SH-SY5Y (cell line): ENCODE data around the gene MTFP1.

Experiments
- GATA2 ChIP-seq: IDR thresholded peaks from 2 replicates; pipeline ENCODE4 v1.6.1; 2011; ENCODE audit warnings: mild to moderate bottlenecking, low read depth, low read length
- GATA3 ChIP-seq: IDR thresholded peaks from 2 replicates; pipeline ENCODE4 v1.6.1; 2011; ENCODE audit warnings: low read depth, mild to moderate bottlenecking, low read length, moderate library complexity

The MTFP1 gene

DNA sequence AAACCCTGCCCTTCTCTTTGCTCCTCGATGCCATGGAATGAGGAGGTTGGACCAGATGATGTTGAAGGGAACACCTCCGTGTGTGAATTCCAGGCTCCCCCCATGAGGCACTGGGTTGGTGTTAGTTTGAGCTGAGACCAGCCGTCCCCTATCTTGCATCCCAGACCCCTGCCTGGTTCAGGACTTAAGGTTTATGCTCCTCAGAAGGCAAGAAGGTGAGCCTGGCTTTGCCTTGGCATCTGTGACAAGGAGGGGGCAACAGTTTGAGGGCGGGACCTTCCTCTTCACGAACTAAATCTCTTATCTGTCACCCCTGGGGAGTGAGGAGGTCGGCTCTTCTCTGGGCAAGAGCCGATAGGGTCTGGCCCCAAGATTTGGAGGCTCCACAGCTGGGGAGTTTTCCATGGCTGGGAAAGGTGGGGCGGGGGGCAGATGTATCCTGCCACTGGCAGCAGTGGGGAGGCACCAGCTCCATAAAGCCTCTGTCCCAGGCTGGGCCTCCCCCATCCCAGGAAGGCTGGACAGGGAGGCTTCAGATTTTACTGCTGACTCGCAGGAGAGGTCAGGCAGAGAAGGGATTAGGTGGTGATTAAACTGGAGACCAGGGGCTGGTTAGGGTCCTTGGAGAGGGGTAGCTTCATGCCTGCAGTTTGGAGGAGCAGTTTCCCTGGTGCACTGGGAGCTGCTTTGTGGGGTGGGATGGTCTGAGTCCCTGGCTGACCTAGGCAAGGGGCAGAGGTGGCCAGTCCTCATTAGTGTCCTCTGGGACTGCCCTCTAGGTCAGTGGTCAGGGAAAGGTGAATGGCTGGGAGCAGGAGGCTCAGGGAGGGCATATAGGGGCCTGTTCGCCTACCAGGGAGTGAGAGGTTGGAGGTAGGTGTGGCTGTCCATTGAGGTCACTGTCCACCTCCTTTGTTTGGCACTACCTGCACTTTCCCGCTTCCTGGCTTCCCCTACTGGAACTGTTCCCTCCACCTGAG lies 27.6 kb upstream of the MTFP1 start:
- no peak for TF ChIP-seq GATA3
- TF ChIP-seq GATA2: no peak

GRCh38 chr22:30398685-30399680 lies 26.6 kb upstream of the MTFP1 start:
- TF ChIP-seq GATA3 (no peak), GATA2 (no peak)

DNA sequence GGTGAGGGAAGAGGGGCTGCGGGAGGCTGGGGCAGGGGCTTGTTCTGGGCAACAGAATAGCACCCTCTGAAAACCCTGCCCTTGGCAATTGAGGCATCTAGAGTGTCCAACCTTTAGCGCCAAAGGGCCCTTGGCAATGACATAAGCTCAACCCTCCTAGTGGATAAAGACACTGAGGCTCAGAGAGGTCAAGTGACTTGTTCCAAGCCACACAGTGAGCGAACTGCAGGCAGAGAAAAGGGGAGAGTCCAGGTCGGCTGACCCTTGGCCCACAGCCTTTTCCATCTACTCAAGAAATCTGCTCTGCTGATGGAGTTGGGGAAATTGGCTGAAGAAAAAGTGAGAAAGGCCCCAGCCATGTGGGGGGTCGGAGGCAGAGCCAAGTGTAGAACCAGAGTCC lies 25.9 kb upstream of the MTFP1 start:
- TF ChIP-seq GATA2 (no peak), GATA3 (no peak)

DNA sequence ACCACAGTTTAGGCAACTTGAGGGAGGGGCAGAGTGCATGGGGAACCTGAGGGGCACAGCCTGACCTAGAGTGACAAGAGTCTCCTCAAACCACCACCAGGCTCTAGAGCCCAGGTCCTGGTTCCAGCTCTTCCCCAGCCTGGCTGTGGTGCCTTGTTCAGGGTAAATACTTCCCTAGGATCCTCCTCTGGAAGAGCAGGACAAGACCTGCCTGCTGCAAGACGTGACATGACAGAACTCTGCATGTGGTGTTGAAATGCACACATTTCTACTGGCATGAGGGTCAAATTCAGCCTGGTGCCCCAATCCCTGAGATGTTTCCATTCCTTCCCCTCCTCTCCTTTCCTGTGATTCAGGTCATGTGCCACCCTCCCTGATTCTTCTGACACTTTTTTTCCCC lies 25.4 kb upstream of the MTFP1 start:
- TF ChIP-seq GATA3: no peak
- no peak for TF ChIP-seq GATA2

GRCh38 chr22:30402028-30402765 lies 23.4 kb upstream of the MTFP1 start:
- TF ChIP-seq GATA3 (no peak), GATA2 (no peak)

DNA sequence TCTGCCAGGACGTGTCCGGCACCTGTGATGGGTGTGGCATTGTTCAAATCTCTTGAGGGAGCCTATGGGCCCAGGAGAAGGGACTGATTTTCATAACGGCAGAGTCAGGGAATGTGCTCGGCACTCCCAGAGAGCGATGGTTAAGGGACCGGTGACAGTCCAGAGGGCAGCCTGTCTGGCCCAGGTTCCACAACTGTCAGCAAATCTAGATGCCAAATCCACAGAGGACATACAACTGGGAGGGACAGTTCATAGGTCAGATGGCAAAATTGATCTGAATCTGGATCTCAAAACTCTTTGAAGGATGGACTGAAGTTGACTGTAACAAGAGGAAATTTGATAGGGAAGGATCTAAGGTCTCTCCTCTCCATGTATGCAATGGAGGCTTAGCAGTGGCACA lies 21.3 kb upstream of the MTFP1 start:
- TF ChIP-seq GATA2: no peak
- TF ChIP-seq GATA3: no peak

DNA sequence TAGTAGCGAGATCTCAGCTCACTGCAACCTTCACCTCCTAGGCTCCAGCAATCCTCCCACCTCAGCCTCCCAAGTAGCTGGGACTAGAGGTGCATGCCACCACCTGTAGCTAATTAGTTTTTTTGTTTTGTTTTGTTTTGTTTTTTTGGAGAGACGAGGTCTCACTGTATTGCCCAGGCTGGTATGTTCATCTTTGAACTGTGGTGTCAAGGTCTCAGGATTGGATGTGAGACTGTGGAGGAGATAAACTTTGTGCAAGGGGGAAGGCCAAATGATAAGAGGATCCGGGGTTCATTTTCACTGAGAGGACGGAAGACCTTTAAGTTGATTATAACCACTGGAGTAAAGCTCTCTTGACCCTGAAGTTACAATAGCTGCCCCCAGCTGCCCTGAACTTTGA lies 19.8 kb upstream of the MTFP1 start:
- TF ChIP-seq GATA2 (no peak), GATA3 (no peak)

- TF ChIP-seq GATA2 (no peak), GATA3 (no peak)
Measured at GRCh38 chr22:30406400-30406799, 19.2 kb upstream of the MTFP1 start.

DNA sequence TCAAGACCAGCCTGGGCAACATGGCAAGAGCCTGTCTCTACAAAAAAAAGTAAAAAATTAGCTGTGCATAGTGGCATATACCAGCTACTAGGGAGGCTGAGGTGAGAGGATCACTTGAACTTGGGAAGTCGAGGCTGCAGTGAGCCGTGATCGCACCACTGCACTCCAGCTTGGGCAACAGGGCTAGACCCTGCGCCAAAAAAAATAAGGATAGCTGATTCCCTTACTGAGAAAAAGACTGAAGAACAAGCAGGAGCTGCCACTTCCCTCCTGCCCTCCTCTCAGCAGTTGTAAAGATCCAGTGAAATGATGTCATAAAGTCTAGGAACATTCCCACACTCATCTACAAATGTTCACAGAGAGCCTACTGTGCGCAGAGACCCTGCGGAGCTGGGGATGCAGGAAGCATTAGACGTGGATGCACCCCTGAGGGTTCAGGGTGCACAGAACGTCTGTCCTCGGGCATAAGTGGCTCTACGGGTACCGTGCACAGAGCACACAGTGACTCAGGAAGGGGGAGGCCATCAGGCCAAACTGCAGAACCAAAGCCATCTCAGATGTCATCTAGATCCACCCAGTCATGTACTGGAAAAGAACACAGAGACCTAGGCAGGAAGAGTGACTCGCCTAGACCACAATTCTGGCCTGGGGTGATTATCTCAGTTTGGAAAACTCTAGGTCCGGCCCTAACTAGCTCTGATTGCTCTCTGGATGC lies 17.0 kb upstream of the MTFP1 start:
- TF ChIP-seq GATA3 (no peak), GATA2 (no peak)

GRCh38 chr22:30411780-30412179 lies 13.8 kb upstream of the MTFP1 start:
- TF ChIP-seq GATA3 (no peak), GATA2 (no peak)

GRCh38 chr22:30413001-30413400 lies 12.6 kb upstream of the MTFP1 start:
- TF ChIP-seq GATA2: no peak
- no peak for TF ChIP-seq GATA3

GRCh38 chr22:30413745-30414524 lies 11.6 kb upstream of the MTFP1 start:
- TF ChIP-seq GATA3 (no peak), GATA2 (no peak)

DNA sequence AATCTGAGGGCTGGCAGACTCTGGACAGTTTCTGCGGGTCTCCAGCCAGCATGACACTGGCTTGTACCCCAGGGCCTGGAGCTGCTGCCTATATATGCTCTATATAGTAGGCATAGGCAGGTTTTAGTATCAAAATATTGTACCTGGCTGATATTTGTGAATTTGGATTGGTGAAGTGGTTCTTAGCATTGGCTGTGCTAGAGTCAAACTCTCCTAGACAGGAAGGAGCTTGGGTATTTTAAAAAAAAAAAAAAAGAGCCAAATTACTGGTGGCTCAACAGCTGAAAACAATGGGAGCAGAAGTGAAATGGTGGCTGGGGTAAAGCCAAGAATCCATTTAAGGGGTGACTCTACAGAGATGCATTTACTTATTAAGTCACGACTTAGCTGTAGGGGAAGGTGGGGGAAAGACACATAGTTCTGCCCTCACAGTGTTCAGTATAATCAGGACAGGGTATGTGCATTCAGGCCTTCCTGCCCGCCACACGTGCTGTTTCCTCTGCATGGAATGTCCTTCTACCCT lies 11.0 kb upstream of the MTFP1 start:
- TF ChIP-seq GATA2: no peak
- TF ChIP-seq GATA3: no peak
